ENCODE data around the gene AP3D1.

The AP3D1 gene

GRCh38 chr19:2126879-2127518 is 24.4 kb downstream of the AP3D1 start:
- no peak for DNase-seq

- DNase-seq: no peak
These were observed 27.5 kb downstream of the AP3D1 start for GRCh38 chr19:2123682-2124387.

- DNase-seq: no peak
These were observed 28.4 kb downstream of the AP3D1 start for GRCh38 chr19:2122982-2123381.

GRCh38 chr19:2122251-2122650 is 29.1 kb downstream of the AP3D1 start:
- no peak for DNase-seq

- DNase-seq: no peak
These were observed 29.8 kb downstream of the AP3D1 start for GRCh38 chr19:2121416-2122051.

- no peak for DNase-seq
These were observed 30.5 kb downstream of the AP3D1 start for GRCh38 chr19:2120821-2121220.

GRCh38 chr19:2119921-2120785 is 31.2 kb downstream of the AP3D1 start:
- DNase-seq: no peak

- no peak for DNase-seq
These were observed 32.9 kb downstream of the AP3D1 start for GRCh38 chr19:2118438-2118837.

GRCh38 chr19:2117215-2117960 is 34.0 kb downstream of the AP3D1 start:
- DNase-seq: no peak

- no peak for DNase-seq
These were observed 34.9 kb downstream of the AP3D1 start for GRCh38 chr19:2116507-2116906.

GRCh38 chr19:2115911-2116426 is 35.4 kb downstream of the AP3D1 start:
- DNase-seq: no peak

- DNase-seq: no peak
These were observed 36.0 kb downstream of the AP3D1 start for GRCh38 chr19:2115324-2115723.

- DNase-seq: no peak
These were observed 36.5 kb downstream of the AP3D1 start for GRCh38 chr19:2114821-2115220.

GRCh38 chr19:2114218-2114617 is 37.1 kb downstream of the AP3D1 start:
- DNase-seq: no peak

GRCh38 chr19:2113439-2114211 is 37.7 kb downstream of the AP3D1 start:
- no peak for DNase-seq

GRCh38 chr19:2112516-2113320 is 38.6 kb downstream of the AP3D1 start:
- no peak for DNase-seq

GRCh38 chr19:2111886-2112285 is 39.5 kb downstream of the AP3D1 start:
- no peak for DNase-seq

- no peak for DNase-seq
These were observed 39.9 kb downstream of the AP3D1 start for GRCh38 chr19:2111425-2111824.

- DNase-seq: no peak
These were observed 40.5 kb downstream of the AP3D1 start for GRCh38 chr19:2110822-2111221.

GRCh38 chr19:2109046-2109864 is 42.1 kb downstream of the AP3D1 start:
- no peak for DNase-seq
